Measurements from ENCODE around the gene CBX5. TPM values are rescaled to one million over a fixed set of nuclear protein-coding genes. Genes with fewer than 3 reads are reported as not detected.
"Not testable (repeated sequence)": the region's sequence is repeated elsewhere in the genome, so short reads cannot be mapped to it uniquely, and the experiment has no call there.

Gene CBX5
- total RNA-seq, 1 experiment from 2014 or later = 130 TPM

GRCh38 chr12:54284070-54284780 is 4.3 kb upstream of the CBX5 start:
- peaks cover 59% of the 10 kb centered on the region for H3K36me3 ChIP-seq (ENCODE audit: control insufficient read depth, insufficient read depth, low read length)
- BruUV-seq (replicated peaks); intact Hi-C loops (cut with micrococcal nuclease; ENCODE audit: unreplicated experiment): not testable (repeated sequence)

GRCh38 chr12:54282949-54283593 is 3.1 kb upstream of the CBX5 start:
- in situ Hi-C loops (cut with HindIII; ENCODE audit: low pct_unique_long_range_greater_than_20kb, low sequenced_read_pairs) (no loop called here), intact Hi-C loops (cut with micrococcal nuclease; ENCODE audit: unreplicated experiment) (no loop called here)
- H3K4me1 ChIP-seq (ENCODE audit: control insufficient read depth, insufficient read depth, low read length) = peaks cover 45% of the 10 kb centered on the region
- DNase-seq (ENCODE audit: low read depth, low spot score) (no peak), ATAC-seq (no peak)
- H3K9me3 ChIP-seq (ENCODE audit: control insufficient read depth, insufficient read depth, low read depth, low read length) = no peaks in the 10 kb centered on the region
- H3K27me3 ChIP-seq (ENCODE audit: control insufficient read depth, insufficient read depth, low read length) = no peaks in the 10 kb centered on the region
- H3K4me3 ChIP-seq (ENCODE audit: low read depth in 2 of 2, low read length in 2 of 2) = peak overlapping the region; percentile 93 to 99
- ChIA-PET POLR2A (interaction anchor here (1.0 kb wide), 1 partner anchor 32 kb away, joined by 3 read pairs; no protein-coding TSS in a partner anchor), CTCF (no interaction called here)
- peaks cover 66% of the 10 kb centered on the region for H3K36me3 ChIP-seq (ENCODE audit: control insufficient read depth, insufficient read depth, low read length)
- H3K27ac ChIP-seq (ENCODE audit: low read length) = peak overlapping the region; percentile 100
- BruUV-seq (replicated peaks) = no TSS peak
- TF ChIP-seq, protein P1, sequence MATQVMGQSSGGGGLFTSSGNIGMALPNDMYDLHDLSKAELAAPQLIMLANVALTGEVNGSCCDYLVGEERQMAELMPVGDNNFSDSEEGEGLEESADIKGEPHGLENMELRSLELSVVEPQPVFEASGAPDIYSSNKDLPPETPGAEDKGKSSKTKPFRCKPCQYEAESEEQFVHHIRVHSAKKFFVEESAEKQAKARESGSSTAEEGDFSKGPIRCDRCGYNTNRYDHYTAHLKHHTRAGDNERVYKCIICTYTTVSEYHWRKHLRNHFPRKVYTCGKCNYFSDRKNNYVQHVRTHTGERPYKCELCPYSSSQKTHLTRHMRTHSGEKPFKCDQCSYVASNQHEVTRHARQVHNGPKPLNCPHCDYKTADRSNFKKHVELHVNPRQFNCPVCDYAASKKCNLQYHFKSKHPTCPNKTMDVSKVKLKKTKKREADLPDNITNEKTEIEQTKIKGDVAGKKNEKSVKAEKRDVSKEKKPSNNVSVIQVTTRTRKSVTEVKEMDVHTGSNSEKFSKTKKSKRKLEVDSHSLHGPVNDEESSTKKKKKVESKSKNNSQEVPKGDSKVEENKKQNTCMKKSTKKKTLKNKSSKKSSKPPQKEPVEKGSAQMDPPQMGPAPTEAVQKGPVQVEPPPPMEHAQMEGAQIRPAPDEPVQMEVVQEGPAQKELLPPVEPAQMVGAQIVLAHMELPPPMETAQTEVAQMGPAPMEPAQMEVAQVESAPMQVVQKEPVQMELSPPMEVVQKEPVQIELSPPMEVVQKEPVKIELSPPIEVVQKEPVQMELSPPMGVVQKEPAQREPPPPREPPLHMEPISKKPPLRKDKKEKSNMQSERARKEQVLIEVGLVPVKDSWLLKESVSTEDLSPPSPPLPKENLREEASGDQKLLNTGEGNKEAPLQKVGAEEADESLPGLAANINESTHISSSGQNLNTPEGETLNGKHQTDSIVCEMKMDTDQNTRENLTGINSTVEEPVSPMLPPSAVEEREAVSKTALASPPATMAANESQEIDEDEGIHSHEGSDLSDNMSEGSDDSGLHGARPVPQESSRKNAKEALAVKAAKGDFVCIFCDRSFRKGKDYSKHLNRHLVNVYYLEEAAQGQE (IDR thresholded peaks at IDR 0.05; ENCODE audit: insufficient read depth in 1 of 2, low read depth in 2 of 2, low read length in 1 of 2) = no peak
- TF ChIP-seq SIN3A (IDR thresholded peaks at IDR 0.05; ENCODE audit: borderline replicate concordance, insufficient read depth, low read depth, low read length) (0 out of 2 replicates have a peak, but pooled peaks have one; percentile 48), CTCF (IDR thresholded peaks at IDR 0.05) (no peak), POLR2AphosphoS5 (IDR thresholded peaks at IDR 0.05; ENCODE audit: low read depth, low read length) (peak; percentile 22)

More at GRCh38 chr12:54284070-54284780, 4.3 kb upstream of the CBX5 start:
- peak; percentile 43; the same call in 1 of the 2 replicates for TF ChIP-seq POLR2AphosphoS5 (IDR thresholded peaks at IDR 0.05; ENCODE audit: low read depth, low read length)
- peaks cover 40% of the 10 kb centered on the region for H3K4me1 ChIP-seq (ENCODE audit: control insufficient read depth, insufficient read depth, low read length)
- POLR2A ChIA-PET = interaction anchor here (1.0 kb wide), 1 partner anchor 33 kb away, joined by 3 read pairs; no protein-coding TSS in a partner anchor
- H3K27me3 ChIP-seq (ENCODE audit: control insufficient read depth, insufficient read depth, low read length); ATAC-seq; H3K9me3 ChIP-seq (ENCODE audit: control insufficient read depth, insufficient read depth, low read depth, low read length); in situ Hi-C loops (cut with HindIII; ENCODE audit: low pct_unique_long_range_greater_than_20kb, low sequenced_read_pairs); DNase-seq (ENCODE audit: low read depth, low spot score): not testable (repeated sequence)
- CTCF ChIA-PET = interaction anchor here (0.5 kb wide), 1 partner anchor 97 kb away, joined by 4 read pairs; no protein-coding TSS in a partner anchor
- H3K4me3 ChIP-seq (ENCODE audit: low read depth in 2 of 2, low read length in 2 of 2) = peak overlapping the region; percentile 93 to 99
- peak overlapping the region; percentile 100; the same call in 1 of the 2 replicates for H3K27ac ChIP-seq (ENCODE audit: low read length)

- in situ Hi-C loops (cut with HindIII; ENCODE audit: low pct_unique_long_range_greater_than_20kb, low sequenced_read_pairs); BruUV-seq (replicated peaks); intact Hi-C loops (cut with micrococcal nuclease; ENCODE audit: unreplicated experiment); ATAC-seq; DNase-seq (ENCODE audit: low read depth, low spot score); H3K27me3 ChIP-seq (ENCODE audit: control insufficient read depth, insufficient read depth, low read length); H3K9me3 ChIP-seq (ENCODE audit: control insufficient read depth, insufficient read depth, low read depth, low read length): not testable (repeated sequence)
- ChIA-PET POLR2A (interaction anchor here (0.8 to 1.1 kb wide), 3 partner anchors 10 to 43 kb away, joined by 3 to 5 read pairs (median 3); partner anchors contain the start of gene COPZ1), CTCF (interaction anchor here (0.5 to 2.8 kb wide), 2 partner anchors 43 to 73 kb away, joined by 3 to 19 read pairs; partner anchors contain the start of gene COPZ1)
- peak overlapping the region; percentile 93 to 99 for H3K4me3 ChIP-seq (ENCODE audit: low read depth in 2 of 2, low read length in 2 of 2)
- H3K36me3 ChIP-seq (ENCODE audit: control insufficient read depth, insufficient read depth, low read length) = peaks cover 61% of the 10 kb centered on the region
- peaks cover 36% of the 10 kb centered on the region for H3K4me1 ChIP-seq (ENCODE audit: control insufficient read depth, insufficient read depth, low read length)
- peak overlapping the region; percentile 100 for H3K27ac ChIP-seq (ENCODE audit: low read length)
Measured at GRCh38 chr12:54281694-54282093, 1.8 kb upstream of the CBX5 start.

DNA sequence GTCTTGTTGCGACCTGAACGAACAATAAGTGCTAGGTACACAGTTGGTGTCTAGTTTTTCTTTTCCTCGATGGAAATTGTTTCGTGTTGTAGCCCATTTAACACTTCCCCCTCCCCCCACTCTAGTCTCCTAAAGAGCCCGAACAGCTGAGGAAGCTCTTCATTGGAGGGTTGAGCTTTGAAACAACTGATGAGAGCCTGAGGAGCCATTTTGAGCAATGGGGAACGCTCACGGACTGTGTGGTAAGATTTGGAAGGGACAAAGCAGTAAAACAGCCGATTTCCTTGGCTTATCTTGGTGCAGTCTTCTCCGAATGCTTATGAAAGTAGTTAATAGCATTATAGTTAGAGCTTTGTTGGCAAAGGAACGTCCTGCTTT is 1.3 kb upstream of the CBX5 start:
- intact Hi-C loops (cut with micrococcal nuclease; ENCODE audit: unreplicated experiment); BruUV-seq (replicated peaks); H3K27me3 ChIP-seq (ENCODE audit: control insufficient read depth, insufficient read depth, low read length); in situ Hi-C loops (cut with HindIII; ENCODE audit: low pct_unique_long_range_greater_than_20kb, low sequenced_read_pairs); DNase-seq (ENCODE audit: low read depth, low spot score); ATAC-seq; H3K9me3 ChIP-seq (ENCODE audit: control insufficient read depth, insufficient read depth, low read depth, low read length): not testable (repeated sequence)
- Histone ChIP-seq H3K4me3 (ENCODE audit: low read depth in 2 of 2, low read length in 2 of 2) (peak overlapping the region; percentile 93 to 99), H3K4me1 (ENCODE audit: control insufficient read depth, insufficient read depth, low read length) (peaks cover 35% of the 10 kb centered on the region), H3K27ac (ENCODE audit: low read length) (peak overlapping the region; percentile 100), H3K36me3 (ENCODE audit: control insufficient read depth, insufficient read depth, low read length) (peaks cover 56% of the 10 kb centered on the region)
- ChIA-PET CTCF (interaction anchor here (0.5 to 2.8 kb wide), 2 partner anchors 44 to 73 kb away, joined by 3 to 19 read pairs; partner anchors contain the start of gene COPZ1), POLR2A (interaction anchor here (0.8 to 1.1 kb wide), 3 partner anchors 11 to 44 kb away, joined by 3 to 5 read pairs (median 3); partner anchors contain the start of gene COPZ1)
